Adrenal gland (tissue), 5 donors: ENCODE data around the gene FASN.
A peak's percentile ranks its signal among the peaks of the same experiment; 100 is the strongest.

ENCODE experiments used
- POLR2A ChIP-seq, 2 donors: fragments of 450-650 bp; IDR thresholded peaks; one replicate each; pipeline ENCODE4 v1.6.1; 2017; ENCODE audit warnings: antibody characterized with exemption in 2 of 2, mild to moderate bottlenecking in 2 of 2, moderate library complexity in 1 of 2
- TF ChIP-seq, protein P1 (sequence below), 6 experiments: fragments of 450-650 bp in 4 of 6; fragments of 200-600 bp in 2 of 6; sonication (generic) in 1 of 6; IDR thresholded peaks; 1 replicate in 5 of 6; 2 replicates in 1 of 6; pipeline versions ENCODE4 v1.5.1 to v1.8.0; 2016 to 2021; ENCODE audit warnings: antibody characterized with exemption in 6 of 6, mild to moderate bottlenecking in 2 of 6, moderate library complexity in 1 of 6
- donor health status: DM: no; HTN: no; CAD: no.

DNA sequence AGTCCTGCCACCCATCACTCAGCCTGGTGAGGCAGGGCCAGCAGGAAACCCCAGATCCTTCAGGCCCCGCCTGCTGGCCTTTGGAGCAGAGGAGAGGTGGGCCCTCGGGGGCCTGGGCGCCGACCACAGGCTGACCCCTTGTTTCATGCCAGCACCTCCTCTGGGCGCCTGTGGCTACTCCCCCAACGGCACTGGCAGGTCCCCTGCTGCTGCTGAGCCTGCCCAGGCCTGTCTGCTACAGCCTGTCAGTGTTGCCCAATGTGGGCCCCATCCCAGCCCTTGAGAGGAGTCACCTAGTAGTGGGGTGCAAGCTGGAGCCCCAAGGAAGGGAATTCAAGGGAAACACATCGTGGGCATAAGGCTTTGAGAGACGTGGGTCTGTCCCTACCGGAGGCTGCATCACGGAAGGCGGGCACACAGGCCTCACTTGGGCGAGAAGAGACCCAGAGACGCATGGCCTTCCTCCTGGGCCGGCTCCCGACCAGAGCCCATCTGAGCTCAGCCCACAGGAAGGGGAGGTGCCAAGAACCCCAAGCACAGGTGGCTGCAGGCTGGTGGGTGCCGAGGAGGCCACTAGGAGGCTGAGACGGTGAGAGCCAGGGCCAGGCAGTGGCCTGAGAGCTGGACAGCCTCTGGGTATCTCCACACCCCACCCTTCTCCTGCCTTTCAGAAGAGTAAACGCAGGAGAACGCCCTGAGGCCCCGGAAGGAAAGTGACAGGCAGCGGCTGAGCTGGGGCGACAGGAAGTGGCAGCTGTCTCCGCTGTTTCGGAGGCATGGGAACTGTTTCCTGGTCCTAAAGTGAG is 8.0 kb upstream of the FASN start:
- TF ChIP-seq POLR2A (IDR thresholded peaks at IDR 0.05), result no peak
- TF ChIP-seq, protein P1, sequence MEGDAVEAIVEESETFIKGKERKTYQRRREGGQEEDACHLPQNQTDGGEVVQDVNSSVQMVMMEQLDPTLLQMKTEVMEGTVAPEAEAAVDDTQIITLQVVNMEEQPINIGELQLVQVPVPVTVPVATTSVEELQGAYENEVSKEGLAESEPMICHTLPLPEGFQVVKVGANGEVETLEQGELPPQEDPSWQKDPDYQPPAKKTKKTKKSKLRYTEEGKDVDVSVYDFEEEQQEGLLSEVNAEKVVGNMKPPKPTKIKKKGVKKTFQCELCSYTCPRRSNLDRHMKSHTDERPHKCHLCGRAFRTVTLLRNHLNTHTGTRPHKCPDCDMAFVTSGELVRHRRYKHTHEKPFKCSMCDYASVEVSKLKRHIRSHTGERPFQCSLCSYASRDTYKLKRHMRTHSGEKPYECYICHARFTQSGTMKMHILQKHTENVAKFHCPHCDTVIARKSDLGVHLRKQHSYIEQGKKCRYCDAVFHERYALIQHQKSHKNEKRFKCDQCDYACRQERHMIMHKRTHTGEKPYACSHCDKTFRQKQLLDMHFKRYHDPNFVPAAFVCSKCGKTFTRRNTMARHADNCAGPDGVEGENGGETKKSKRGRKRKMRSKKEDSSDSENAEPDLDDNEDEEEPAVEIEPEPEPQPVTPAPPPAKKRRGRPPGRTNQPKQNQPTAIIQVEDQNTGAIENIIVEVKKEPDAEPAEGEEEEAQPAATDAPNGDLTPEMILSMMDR (IDR thresholded peaks at IDR 0.05), result peak in 3 of 6 experiments; percentile 31 to 46 (median 41)
